Retina (tissue), 1 donor: Measurements from ENCODE around the gene PLCB4.
A peak's percentile ranks its signal among the peaks of the same experiment; 100 is the strongest.
"Not testable (repeated sequence)": the region's sequence is repeated elsewhere in the genome, so short reads cannot be mapped to it uniquely, and the experiment has no call there.

ENCODE experiments used
- DNase-seq: peaks from one replicate; pipeline ENCODE4 v3.0.0-alpha.2; 2016

PLCB4 gene

GRCh38 chr20:9375221-9375681 lies 306.4 kb downstream of the PLCB4 start:
- no peak for DNase-seq

- no peak for DNase-seq
Measured at GRCh38 chr20:9377007-9377406, 308.1 kb downstream of the PLCB4 start.

GRCh38 chr20:9385345-9386310 lies 316.7 kb downstream of the PLCB4 start:
- DNase-seq = not testable (repeated sequence)

GRCh38 chr20:9388160-9388812 lies 319.4 kb downstream of the PLCB4 start:
- no peak for DNase-seq

- DNase-seq = no peak
Measured at GRCh38 chr20:9388813-9389161, 319.9 kb downstream of the PLCB4 start.

- no peak for DNase-seq
Measured at GRCh38 chr20:9389346-9389745, 320.5 kb downstream of the PLCB4 start.

GRCh38 chr20:9390441-9390840 lies 321.6 kb downstream of the PLCB4 start:
- DNase-seq = no peak

GRCh38 chr20:9392892-9393857 lies 324.3 kb downstream of the PLCB4 start:
- peak; percentile 76 for DNase-seq

GRCh38 chr20:9395971-9396370 lies 327.1 kb downstream of the PLCB4 start:
- no peak for DNase-seq

GRCh38 chr20:9397928-9398327 lies 329.0 kb downstream of the PLCB4 start:
- no peak for DNase-seq

- DNase-seq = no peak
Measured at GRCh38 chr20:9398882-9399281, 330.0 kb downstream of the PLCB4 start.

- DNase-seq = no peak
Measured at GRCh38 chr20:9399322-9399721, 330.4 kb downstream of the PLCB4 start.

GRCh38 chr20:9400171-9401025 lies 331.5 kb downstream of the PLCB4 start:
- DNase-seq = no peak

GRCh38 chr20:9401371-9401770 lies 332.5 kb downstream of the PLCB4 start:
- DNase-seq = no peak

- DNase-seq = no peak
Measured at GRCh38 chr20:9402141-9402540, 333.3 kb downstream of the PLCB4 start.

GRCh38 chr20:9402546-9402945 lies 333.7 kb downstream of the PLCB4 start:
- no peak for DNase-seq

- no peak for DNase-seq
Measured at GRCh38 chr20:9403448-9403847, 334.6 kb downstream of the PLCB4 start.

- peak; percentile 77 for DNase-seq
Measured at GRCh38 chr20:9407805-9408421, 339.0 kb downstream of the PLCB4 start.

- DNase-seq = no peak
Measured at GRCh38 chr20:9408422-9409300, 339.8 kb downstream of the PLCB4 start.

GRCh38 chr20:9409352-9409751 lies 340.5 kb downstream of the PLCB4 start:
- DNase-seq = no peak
